BJ (cell line): ENCODE results near the gene ANO9. TPM values are rescaled to one million over a fixed set of nuclear protein-coding genes. Genes with fewer than 3 reads are reported as not detected.

Source experiments
- CTCF ChIA-PET: fragments of 350-600 bp; formaldehyde crosslinking; extraction: SDS; loops from one replicate; lab custom pipeline; 2021; ENCODE audit warnings: antibody characterized with exemption, inconsistent platforms; lab: Yijun Ruan, JAX
- POLR2A ChIA-PET: fragments of 300-600 bp; sonication (Branson Sonifier 250); formaldehyde crosslinking; extraction: SDS; loops from one replicate; lab custom pipeline; 2021; ENCODE audit warnings: antibody characterized with exemption; lab: Charles Lee
- DNase-seq: peaks from one replicate; pipeline ENCODE4 v3.0.0-alpha.2; 2011; ENCODE audit warnings: low read depth
- H3K27me3 ChIP-seq: 2 replicates; pipeline ENCODE4 v1.6.0; 2011; ENCODE audit warnings: low read length; ENCODE audit not compliant: control insufficient read depth, insufficient read depth
- H3K36me3 ChIP-seq: 2 replicates; pipeline ENCODE4 v1.5.1; 2011; ENCODE audit warnings: low read length; ENCODE audit not compliant: control insufficient read depth, insufficient read depth
- H3K4me3 ChIP-seq: 2 replicates; pipeline ENCODE4 v1.5.1; 2011; ENCODE audit warnings: low read depth, mild to moderate bottlenecking, control low read depth, low read length
- polyA plus RNA-seq: library from polyadenylated mRNA; depleted of rRNA; stranded (reverse); fragments of >200 nt; gene quantifications from 2 replicates; pipeline ENCODE4 v1.2.3, GENCODE V29; 2011
- TF ChIP-seq, protein P1 (sequence below): IDR thresholded peaks from 2 replicates; pipeline ENCODE4 v1.5.1; 2011; ENCODE audit warnings: low read depth, mild to moderate bottlenecking, control low read depth, inconsistent platforms, low read length, moderate library complexity; ENCODE audit not compliant: insufficient read depth

The ANO9 gene
- polyA plus RNA-seq, 1 experiment, result not detected

GRCh38 chr11:384511-384910 is 57.3 kb downstream of the ANO9 start:
- TF ChIP-seq, protein P1, sequence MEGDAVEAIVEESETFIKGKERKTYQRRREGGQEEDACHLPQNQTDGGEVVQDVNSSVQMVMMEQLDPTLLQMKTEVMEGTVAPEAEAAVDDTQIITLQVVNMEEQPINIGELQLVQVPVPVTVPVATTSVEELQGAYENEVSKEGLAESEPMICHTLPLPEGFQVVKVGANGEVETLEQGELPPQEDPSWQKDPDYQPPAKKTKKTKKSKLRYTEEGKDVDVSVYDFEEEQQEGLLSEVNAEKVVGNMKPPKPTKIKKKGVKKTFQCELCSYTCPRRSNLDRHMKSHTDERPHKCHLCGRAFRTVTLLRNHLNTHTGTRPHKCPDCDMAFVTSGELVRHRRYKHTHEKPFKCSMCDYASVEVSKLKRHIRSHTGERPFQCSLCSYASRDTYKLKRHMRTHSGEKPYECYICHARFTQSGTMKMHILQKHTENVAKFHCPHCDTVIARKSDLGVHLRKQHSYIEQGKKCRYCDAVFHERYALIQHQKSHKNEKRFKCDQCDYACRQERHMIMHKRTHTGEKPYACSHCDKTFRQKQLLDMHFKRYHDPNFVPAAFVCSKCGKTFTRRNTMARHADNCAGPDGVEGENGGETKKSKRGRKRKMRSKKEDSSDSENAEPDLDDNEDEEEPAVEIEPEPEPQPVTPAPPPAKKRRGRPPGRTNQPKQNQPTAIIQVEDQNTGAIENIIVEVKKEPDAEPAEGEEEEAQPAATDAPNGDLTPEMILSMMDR, result no peak
- DNase-seq, result no peak
- peaks cover 3% of the 10 kb centered on the region for H3K27me3 ChIP-seq
- no peak overlapping the region for H3K4me3 ChIP-seq
- H3K36me3 ChIP-seq, result no peaks in the 10 kb centered on the region
- CTCF ChIA-PET, result interaction anchor here (1.5 kb wide), 1 partner anchor 12 kb away, joined by 3 read pairs; no protein-coding TSS in a partner anchor
- POLR2A ChIA-PET, result no interaction called here

DNA sequence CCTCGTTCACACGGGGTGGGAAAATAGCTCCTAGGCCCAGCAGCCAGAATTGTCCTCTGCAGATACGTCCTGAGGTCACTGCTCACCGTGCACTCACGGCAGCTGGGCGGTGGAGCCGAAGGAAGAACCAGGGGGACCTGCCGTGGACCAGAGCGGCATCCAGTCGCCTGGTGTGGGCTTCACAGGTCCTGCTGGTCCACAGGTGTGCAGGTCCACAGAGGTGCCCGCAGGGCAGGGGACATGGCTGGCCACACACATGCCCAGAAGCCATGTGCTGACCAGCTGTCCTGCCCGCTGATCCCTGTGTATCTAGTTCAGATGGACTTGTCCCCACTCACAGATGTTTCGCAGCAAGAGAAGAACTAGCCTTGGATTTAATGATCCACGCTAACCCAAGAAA is 58.4 kb downstream of the ANO9 start:
- ChIA-PET CTCF (interaction anchor here (1.5 kb wide), 1 partner anchor 13 kb away, joined by 3 read pairs; no protein-coding TSS in a partner anchor), POLR2A (no interaction called here)
- Histone ChIP-seq H3K27me3 (peaks cover 3% of the 10 kb centered on the region), H3K4me3 (no peak overlapping the region), H3K36me3 (no peaks in the 10 kb centered on the region)
- DNase-seq, result no peak
- TF ChIP-seq, protein P1, result no peak

DNA sequence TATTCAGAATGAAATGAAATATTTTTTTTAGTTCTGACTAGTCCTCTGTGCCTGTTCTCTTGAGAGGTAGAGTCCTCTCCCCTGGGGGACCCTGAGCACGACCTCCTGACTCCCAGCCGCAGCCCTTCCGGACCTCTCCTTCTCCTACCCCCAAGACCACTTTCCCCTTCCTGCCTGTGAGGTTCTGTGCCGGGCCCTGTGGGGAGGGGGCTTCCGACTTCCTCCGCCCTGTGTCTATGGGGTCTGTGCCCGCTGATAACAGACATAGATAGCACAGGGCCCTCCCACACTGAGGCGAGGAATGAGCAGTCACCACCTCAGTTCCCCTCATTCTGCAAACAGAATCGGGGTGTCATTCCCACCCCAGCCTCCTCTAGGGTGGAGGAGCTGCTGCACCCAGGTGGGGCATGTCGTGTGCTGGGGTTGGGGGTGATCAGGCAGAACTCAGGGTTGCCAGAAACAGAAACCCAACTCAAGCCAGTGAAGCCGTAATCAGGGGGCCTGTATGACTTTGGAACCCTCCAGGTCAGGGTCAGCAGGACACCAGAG is 59.7 kb downstream of the ANO9 start:
- Histone ChIP-seq H3K4me3 (no peak overlapping the region), H3K27me3 (peaks cover 2% of the 10 kb centered on the region), H3K36me3 (no peaks in the 10 kb centered on the region)
- no peak for DNase-seq
- TF ChIP-seq, protein P1, result no peak
- CTCF ChIA-PET, result no interaction called here
- POLR2A ChIA-PET, result no interaction called here

GRCh38 chr11:381501-382072 is 60.2 kb downstream of the ANO9 start:
- peaks cover 2% of the 10 kb centered on the region for H3K27me3 ChIP-seq
- POLR2A ChIA-PET, result no interaction called here
- H3K36me3 ChIP-seq, result no peaks in the 10 kb centered on the region
- TF ChIP-seq, protein P1, result no peak
- DNase-seq, result no peak
- H3K4me3 ChIP-seq, result no peak overlapping the region
- CTCF ChIA-PET, result no interaction called here

DNA sequence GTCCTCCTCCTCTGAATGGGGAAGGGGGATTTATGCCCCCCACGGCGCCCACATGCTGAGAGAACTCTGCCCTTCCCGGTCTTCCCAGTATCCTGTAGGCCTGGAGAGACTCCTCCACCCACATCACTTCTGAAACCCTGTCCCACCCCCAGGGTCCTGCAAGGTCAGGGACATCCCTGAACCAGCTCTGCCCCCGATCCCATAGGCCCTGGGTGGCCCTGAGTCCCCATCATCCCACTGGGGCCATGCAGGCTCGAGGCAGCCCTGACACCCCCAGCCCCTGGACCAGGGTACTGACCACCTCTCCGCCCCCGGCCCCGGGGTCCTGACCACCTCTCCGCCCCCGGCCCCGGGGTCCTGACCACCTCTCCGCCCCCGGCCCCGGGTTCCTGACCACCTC is 60.8 kb downstream of the ANO9 start:
- TF ChIP-seq, protein P1, result no peak
- POLR2A ChIA-PET, result no interaction called here
- H3K27me3 ChIP-seq, result peaks cover 2% of the 10 kb centered on the region
- CTCF ChIA-PET, result no interaction called here
- no peaks in the 10 kb centered on the region for H3K36me3 ChIP-seq
- DNase-seq, result no peak
- H3K4me3 ChIP-seq, result no peak overlapping the region
